DND-41 (cell line): ENCODE data around the gene RPS15A.

ENCODE experiments used
- ATAC-seq: fragments of 200-7000 bp; cut with Tn5 transposase; 3 replicates; pipeline ENCODE4 v1.9.1; 2021; ENCODE audit warnings: low read depth; ENCODE audit not compliant: insufficient read depth
- DNase-seq: peaks from one replicate; pipeline ENCODE4 v3.0.0-alpha.2; 2020
- H2AFZ ChIP-seq: 2 replicates; pipeline ENCODE4 v1.6.0; 2012; ENCODE audit warnings: low read depth, low read length
- H3K27ac ChIP-seq: 2 replicates; pipeline ENCODE4 v1.5.1; 2012; ENCODE audit warnings: low read length, inconsistent platforms
- H3K27me3 ChIP-seq: fragments of 200-600 bp; sonication (generic); 2 replicates; pipeline ENCODE4 v1.6.0; 2012; ENCODE audit warnings: low read length, mild to moderate bottlenecking, inconsistent platforms; ENCODE audit not compliant: insufficient read depth, poor library complexity
- H3K36me3 ChIP-seq: 2 replicates; pipeline ENCODE4 v1.5.1; 2012; ENCODE audit warnings: low read length, inconsistent platforms; ENCODE audit not compliant: insufficient read depth
- H3K4me1 ChIP-seq: 2 replicates; pipeline ENCODE4 v1.5.1; 2012; ENCODE audit warnings: mild to moderate bottlenecking, low read length; ENCODE audit not compliant: insufficient read depth
- H3K4me2 ChIP-seq: 2 replicates; pipeline ENCODE4 v1.6.0; 2012; ENCODE audit warnings: mild to moderate bottlenecking, moderate library complexity, low read length, inconsistent platforms; ENCODE audit not compliant: insufficient read depth
- H3K4me3 ChIP-seq, 2 experiments: fragments of 200-600 bp in 1 of 2; shearing (Covaris generic) in 1 of 2; 2 replicates each; pipeline ENCODE4 v1.5.1; 2012 to 2016; ENCODE audit warnings: inconsistent platforms in 2 of 2, low read length in 2 of 2, mild to moderate bottlenecking in 2 of 2, low read depth in 1 of 2, moderate library complexity in 1 of 2
- H3K79me2 ChIP-seq: 2 replicates; pipeline ENCODE4 v1.6.0; 2012; ENCODE audit warnings: low read length, inconsistent platforms; ENCODE audit not compliant: insufficient read depth
- H3K9ac ChIP-seq: 2 replicates; pipeline ENCODE4 v1.6.0; 2012; ENCODE audit warnings: low read depth, mild to moderate bottlenecking, inconsistent platforms, low read length, moderate library complexity
- H3K9me3 ChIP-seq: 2 replicates; pipeline ENCODE4 v1.5.1; 2012; ENCODE audit warnings: low read length, moderate library complexity, mild to moderate bottlenecking, inconsistent platforms; ENCODE audit not compliant: insufficient read depth, severe bottlenecking
- H4K20me1 ChIP-seq: 2 replicates; pipeline ENCODE4 v1.6.0; 2012; ENCODE audit warnings: low read length; ENCODE audit not compliant: insufficient read depth
- CTCF ChIP-seq: IDR thresholded peaks from 2 replicates; pipeline ENCODE4 v1.5.1; 2012; ENCODE audit warnings: borderline replicate concordance, low read length, moderate library complexity, mild to moderate bottlenecking; ENCODE audit not compliant: poor library complexity, severe bottlenecking; ENCODE audit errors: extremely low read depth
- EZH2 ChIP-seq: IDR thresholded peaks from 3 replicates; pipeline ENCODE4 v1.6.1; 2012; ENCODE audit warnings: borderline replicate concordance, low read depth, mild to moderate bottlenecking, moderate library complexity, low read length, inconsistent platforms; ENCODE audit not compliant: severe bottlenecking

RPS15A gene

GRCh38 chr16:18802767-18803343 is 12.7 kb upstream of the RPS15A start:
- ATAC-seq (no peak), DNase-seq (no peak)
- Histone ChIP-seq H3K4me3 (peak overlapping the region in 1 of 2 experiments; percentile 59; a peak in 2 of 4 replicates), H3K27ac (peak overlapping the region; percentile 81), H3K27me3 (no peaks in the 10 kb centered on the region), H3K4me2 (peak overlapping the region; percentile 62), H3K79me2 (peaks cover 51% of the 10 kb centered on the region), H3K9ac (peak overlapping the region; percentile 66), H3K9me3 (no peaks in the 10 kb centered on the region), H4K20me1 (peaks cover 23% of the 10 kb centered on the region), H3K4me1 (peaks cover 56% of the 10 kb centered on the region), H2AFZ (no peak overlapping the region), H3K36me3 (peaks cover 36% of the 10 kb centered on the region)
- no peak for TF ChIP-seq EZH2
- TF ChIP-seq CTCF, result no peak

- Histone ChIP-seq H3K4me2 (peak within 1 kb of the TSS; percentile 92), H3K4me3 (peak within 1 kb of the TSS; percentile 94), H3K27me3 (no peaks in the 10 kb centered on the region), H3K4me1 (peaks cover 62% of the 10 kb centered on the region), H3K9me3 (no peaks in the 10 kb centered on the region), H3K36me3 (peaks cover 39% of the 10 kb centered on the region), H4K20me1 (peaks cover 23% of the 10 kb centered on the region), H3K27ac (peak within 1 kb of the TSS; percentile 97), H2AFZ (peak within 1 kb of the TSS; percentile 87), H3K9ac (peak within 1 kb of the TSS; percentile 99), H3K79me2 (peaks cover 65% of the 10 kb centered on the region)
- DNase-seq (peak; percentile 99), ATAC-seq (peak; percentile 93)
- peak; percentile 95 for TF ChIP-seq CTCF
- no peak for TF ChIP-seq EZH2
Measured at GRCh38 chr16:18801145-18801972, 11.2 kb upstream of the RPS15A start, which contains the start of gene ARL6IP1. Gene ARL6IP1, minus strand, starts transcription at chr16:18801549. Its CDS starts 83 bp downstream, at chr16:18801466.

- DNase-seq, result no peak
- TF ChIP-seq EZH2, result no peak
- TF ChIP-seq CTCF, result no peak
- Histone ChIP-seq H3K4me1 (peaks cover 62% of the 10 kb centered on the region), H4K20me1 (peaks cover 23% of the 10 kb centered on the region), H3K4me3 (peak overlapping the region; percentile 94), H3K9me3 (no peaks in the 10 kb centered on the region), H3K79me2 (peaks cover 71% of the 10 kb centered on the region), H3K27ac (peak overlapping the region; percentile 97), H3K36me3 (peaks cover 41% of the 10 kb centered on the region), H3K27me3 (no peaks in the 10 kb centered on the region), H3K4me2 (peak overlapping the region; percentile 92), H2AFZ (peak overlapping the region; percentile 87), H3K9ac (peak overlapping the region; percentile 99)
- ATAC-seq, result no peak
Measured at GRCh38 chr16:18800775-18801144, 10.6 kb upstream of the RPS15A start.
